A673 (cell line): ENCODE data around the gene BEND5. TPM values are rescaled to one million over a fixed set of nuclear protein-coding genes. Genes with fewer than 3 reads are reported as not detected.

Experiments used
- BruUV-seq: library from RNA; stranded (reverse); fragments of 400-500 nt; replicated peaks from 2 replicates; lab custom pipeline; 2021; lab: Mats Ljungman, UMichigan
- CTCF ChIA-PET: fragments of 300-600 bp; sonication (Branson Sonifier 250); formaldehyde crosslinking; loops from one replicate; lab custom pipeline; 2022; ENCODE audit warnings: antibody characterized with exemption; lab: Charles Lee
- POLR2A ChIA-PET: fragments of 300-600 bp; sonication (Branson Sonifier 250); formaldehyde crosslinking; loops from one replicate; lab custom pipeline; 2022; ENCODE audit warnings: antibody characterized with exemption; ENCODE audit not compliant: low non-redundant PET; lab: Charles Lee
- DNase-seq: peaks from one replicate; pipeline ENCODE4 v3.0.0-alpha.2; 2015; ENCODE audit warnings: low spot score
- H3K27ac ChIP-seq: fragments of 200-600 bp; sonication (generic); 2 replicates; pipeline ENCODE4 v1.5.1; 2016; ENCODE audit warnings: mixed run types, low read depth, mild to moderate bottlenecking, mixed read lengths, antibody characterized with exemption, low read length; ENCODE audit not compliant: poor library complexity, severe bottlenecking
- H3K27me3 ChIP-seq: fragments of 200-600 bp; sonication (generic); replicated peaks from 2 replicates; pipeline ENCODE4 v1.6.1; 2017; ENCODE audit warnings: mixed run types, low read depth, mild to moderate bottlenecking, mixed read lengths, antibody characterized with exemption, low read length; ENCODE audit not compliant: insufficient read depth, poor library complexity
- H3K36me3 ChIP-seq: fragments of 200-600 bp; sonication (generic); 2 replicates; pipeline ENCODE4 v1.6.1; 2016; ENCODE audit warnings: mixed run types, mild to moderate bottlenecking, mixed read lengths, antibody characterized with exemption, low read length; ENCODE audit not compliant: insufficient read depth, poor library complexity, severe bottlenecking
- H3K4me1 ChIP-seq: fragments of 200-600 bp; sonication (generic); 2 replicates; pipeline ENCODE4 v1.6.1; 2017; ENCODE audit warnings: mixed run types, mild to moderate bottlenecking, mixed read lengths, antibody characterized with exemption, low read length; ENCODE audit not compliant: insufficient read depth, poor library complexity, severe bottlenecking
- H3K4me3 ChIP-seq: fragments of 200-600 bp; sonication (generic); 2 replicates; pipeline ENCODE4 v1.5.1; 2016; ENCODE audit warnings: low read depth, mixed run types, mild to moderate bottlenecking, mixed read lengths, low read length; ENCODE audit not compliant: poor library complexity, severe bottlenecking
- H3K9me3 ChIP-seq: fragments of 200-600 bp; sonication (generic); 2 replicates; pipeline ENCODE4 v1.6.1; 2016; ENCODE audit warnings: mixed run types, low read depth, mild to moderate bottlenecking, mixed read lengths, antibody characterized with exemption, low read length; ENCODE audit not compliant: poor library complexity, severe bottlenecking
- CTCF ChIP-seq: fragments of 300-800, 200-600 bp; sonication (generic); conservative IDR thresholded peaks from 2 replicates; pipeline ENCODE4 v1.5.1; 2017; ENCODE audit warnings: low read depth, mild to moderate bottlenecking, antibody characterized with exemption, low read length, moderate library complexity, mixed read lengths
- EZH2 ChIP-seq: fragments of 200-600 bp; sonication (generic); IDR thresholded peaks from 2 replicates; pipeline ENCODE4 v1.6.1; 2017; ENCODE audit warnings: borderline replicate concordance, low read depth, mild to moderate bottlenecking, mixed read lengths, antibody characterized with exemption, low read length; ENCODE audit not compliant: poor library complexity, severe bottlenecking
- intact Hi-C: fragments of 100-400 bp; cut with micrococcal nuclease; formaldehyde crosslinking; loops from one replicate; pipeline ENCODE4 v1.10.0; 2022; ENCODE audit not compliant: unreplicated experiment
- total RNA-seq: library from RNA; stranded (reverse); gene quantifications from 2 replicates; pipeline ENCODE4 v1.2.3, GENCODE V29; 2021

The BEND5 gene
- total RNA-seq, 1 experiment from 2014 or later: 6.2 TPM

- ChIA-PET POLR2A (no interaction called here), CTCF (no interaction called here)
- Histone ChIP-seq H3K4me3 (no peak overlapping the region), H3K27ac (no peak overlapping the region), H3K9me3 (no peaks in the 10 kb centered on the region), H3K4me1 (no peaks in the 10 kb centered on the region), H3K36me3 (no peaks in the 10 kb centered on the region), H3K27me3 (no peaks in the 10 kb centered on the region)
- intact Hi-C loops: no loop called here
- BruUV-seq: no TSS peak
- TF ChIP-seq EZH2 (no peak), CTCF (no peak)
- no peak for DNase-seq
Observed at GRCh38 chr1:48728584-48728983, 48.1 kb downstream of the BEND5 start.

GRCh38 chr1:48726557-48727215, 50.0 kb downstream of the BEND5 start:
- CTCF ChIA-PET: no interaction called here
- no peaks in the 10 kb centered on the region for H3K27me3 ChIP-seq
- intact Hi-C loops: no loop called here
- H3K9me3 ChIP-seq: no peaks in the 10 kb centered on the region
- BruUV-seq: no TSS peak
- no peak for TF ChIP-seq EZH2
- no peak for TF ChIP-seq CTCF
- no peak overlapping the region for H3K4me3 ChIP-seq
- no peaks in the 10 kb centered on the region for H3K36me3 ChIP-seq
- H3K27ac ChIP-seq: no peak overlapping the region
- POLR2A ChIA-PET: no interaction called here
- H3K4me1 ChIP-seq: no peaks in the 10 kb centered on the region
- DNase-seq: no peak

GRCh38 chr1:48726139-48726538, 50.6 kb downstream of the BEND5 start:
- Histone ChIP-seq H3K27ac (no peak overlapping the region), H3K36me3 (no peaks in the 10 kb centered on the region), H3K4me3 (no peak overlapping the region), H3K9me3 (no peaks in the 10 kb centered on the region), H3K4me1 (no peaks in the 10 kb centered on the region), H3K27me3 (no peaks in the 10 kb centered on the region)
- intact Hi-C loops: no loop called here
- ChIA-PET CTCF (no interaction called here), POLR2A (no interaction called here)
- no peak for TF ChIP-seq EZH2
- no peak for TF ChIP-seq CTCF
- BruUV-seq: no TSS peak
- DNase-seq: no peak
